Activated naive CD4-positive, alpha-beta T cell treated with Interleukin-2 at 50 U/mL for 16 hours (primary cell): ENCODE measurements around the gene MAFB.

ENCODE experiments used
- DNase-seq: peaks from one replicate; pipeline ENCODE4 v3.0.0-alpha.2; 2020

Gene MAFB

DNA sequence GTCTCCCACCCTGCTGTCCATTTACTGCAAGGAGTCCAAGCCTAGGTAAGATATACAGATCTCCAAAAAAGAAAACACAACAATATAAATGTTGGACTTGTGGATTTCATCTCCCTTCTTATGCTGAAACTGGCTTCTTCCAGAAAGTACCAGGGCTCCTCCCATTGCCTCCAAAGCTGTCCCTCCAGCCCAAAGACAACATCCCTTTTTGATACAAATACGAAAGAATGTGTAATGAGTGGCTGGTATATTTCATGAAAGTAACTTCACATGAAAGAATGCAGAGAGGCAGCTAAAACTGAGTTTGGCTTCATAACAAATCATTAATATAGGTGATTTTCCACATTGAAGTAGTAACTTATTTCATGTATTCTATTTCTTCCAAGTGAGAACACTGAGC lies 7.9 kb downstream of the MAFB start:
- DNase-seq: no peak

DNA sequence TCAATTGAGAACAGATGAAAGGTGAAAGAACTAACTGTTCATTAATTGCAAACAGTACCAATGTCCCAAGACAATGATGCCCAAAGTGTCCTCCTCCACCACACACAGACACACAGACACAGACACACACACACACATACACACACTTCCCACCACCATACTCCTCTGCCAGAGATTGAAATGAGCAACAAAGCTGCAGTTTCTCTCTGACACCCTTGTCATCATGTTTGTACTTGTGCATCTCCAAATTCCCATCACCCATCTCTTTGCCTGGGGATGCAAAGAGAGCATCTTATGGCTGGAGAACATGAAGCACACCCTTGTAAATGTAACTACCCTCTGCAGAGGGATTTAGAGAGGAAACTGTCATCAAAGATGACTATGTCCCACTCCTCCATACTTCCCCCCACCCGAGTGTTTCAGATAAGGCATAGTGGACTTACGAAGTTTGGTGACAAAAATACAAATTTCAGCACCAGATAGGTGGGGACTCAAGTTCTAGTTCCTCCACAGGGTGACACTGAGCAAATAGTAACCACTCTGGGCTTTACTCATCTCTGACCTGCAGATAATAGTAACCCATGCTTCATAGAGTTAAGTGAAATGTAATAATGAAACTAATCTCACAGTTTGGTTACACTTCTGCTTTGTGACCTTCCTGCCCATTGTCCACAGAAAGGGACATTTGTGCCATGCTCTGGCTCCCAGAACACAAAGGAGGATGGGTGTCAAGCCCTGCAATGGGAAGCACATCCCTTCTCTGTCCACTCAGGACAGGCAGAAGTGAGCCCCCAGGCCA lies 8.7 kb downstream of the MAFB start:
- no peak for DNase-seq

DNA sequence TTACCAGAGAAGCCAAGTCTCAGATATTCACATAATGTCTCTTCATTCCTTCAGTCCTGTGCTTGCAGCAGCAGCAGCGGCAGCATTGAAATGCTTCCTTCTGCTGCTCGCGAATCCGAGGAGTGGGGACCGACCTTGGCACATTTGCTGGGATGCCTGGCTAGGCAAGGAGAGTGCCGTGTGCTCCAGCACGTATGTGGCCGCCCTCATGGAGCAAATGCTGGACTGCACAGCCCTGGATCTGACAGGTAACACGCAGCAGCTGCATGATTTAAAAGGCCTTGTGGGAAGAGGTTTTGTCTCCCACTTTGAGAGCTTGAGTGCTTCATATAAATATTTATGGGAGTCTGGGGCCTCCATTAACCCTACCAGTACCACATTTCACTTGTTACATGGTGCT lies 9.9 kb downstream of the MAFB start:
- DNase-seq: no peak

DNA sequence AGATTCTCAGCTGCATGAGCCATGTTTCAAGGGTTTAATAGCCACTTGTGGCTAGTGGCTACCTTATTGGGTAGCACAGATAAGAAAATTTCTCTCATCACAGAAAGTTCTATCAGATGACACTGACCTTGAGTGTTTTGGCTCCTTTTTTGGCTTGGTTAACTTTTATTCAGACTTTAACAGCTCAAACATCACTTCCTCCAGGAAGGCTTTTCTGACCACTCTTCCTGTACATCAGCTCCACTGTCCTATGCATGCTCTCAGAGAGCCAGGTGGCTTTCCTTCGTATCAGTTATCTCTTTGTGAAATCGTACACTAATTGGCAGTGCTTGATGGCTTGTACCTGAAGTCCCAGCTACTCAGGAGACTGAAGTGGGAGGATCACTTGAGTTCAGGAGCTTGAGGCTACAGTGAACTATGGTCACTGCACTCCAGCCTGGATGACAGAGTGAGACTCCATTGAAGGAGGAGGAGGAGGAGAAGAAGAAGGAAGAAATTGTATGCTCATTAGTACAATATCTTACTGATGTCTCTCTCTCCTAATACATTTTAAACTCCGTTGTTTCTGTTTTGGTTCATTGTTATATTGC lies 10.7 kb downstream of the MAFB start:
- DNase-seq: no peak

DNA sequence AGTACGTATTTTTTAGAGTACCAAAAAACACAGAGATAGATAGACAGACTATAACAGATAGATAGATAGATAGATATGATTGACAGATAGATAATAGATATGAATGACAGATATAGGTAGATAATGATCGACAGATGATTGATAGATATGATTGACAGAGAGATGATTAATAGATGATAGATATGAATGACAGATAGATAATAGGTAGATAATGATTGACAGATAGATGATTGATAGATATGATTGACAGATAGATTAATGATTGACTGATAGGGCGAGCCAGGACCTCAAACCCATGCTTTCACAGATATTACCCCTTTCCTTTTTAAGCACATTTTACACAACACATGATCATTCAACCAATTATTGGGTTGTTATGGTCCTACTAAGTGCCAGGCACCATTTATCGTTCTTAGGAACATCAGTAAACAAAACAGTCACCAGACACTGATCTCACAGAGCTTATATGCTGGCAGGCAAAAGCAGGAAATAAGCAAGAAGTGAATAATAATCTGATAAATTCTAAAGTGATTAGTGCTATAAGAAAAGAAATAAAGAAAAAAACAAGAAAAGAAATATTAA lies 11.6 kb downstream of the MAFB start:
- DNase-seq: no peak

DNA sequence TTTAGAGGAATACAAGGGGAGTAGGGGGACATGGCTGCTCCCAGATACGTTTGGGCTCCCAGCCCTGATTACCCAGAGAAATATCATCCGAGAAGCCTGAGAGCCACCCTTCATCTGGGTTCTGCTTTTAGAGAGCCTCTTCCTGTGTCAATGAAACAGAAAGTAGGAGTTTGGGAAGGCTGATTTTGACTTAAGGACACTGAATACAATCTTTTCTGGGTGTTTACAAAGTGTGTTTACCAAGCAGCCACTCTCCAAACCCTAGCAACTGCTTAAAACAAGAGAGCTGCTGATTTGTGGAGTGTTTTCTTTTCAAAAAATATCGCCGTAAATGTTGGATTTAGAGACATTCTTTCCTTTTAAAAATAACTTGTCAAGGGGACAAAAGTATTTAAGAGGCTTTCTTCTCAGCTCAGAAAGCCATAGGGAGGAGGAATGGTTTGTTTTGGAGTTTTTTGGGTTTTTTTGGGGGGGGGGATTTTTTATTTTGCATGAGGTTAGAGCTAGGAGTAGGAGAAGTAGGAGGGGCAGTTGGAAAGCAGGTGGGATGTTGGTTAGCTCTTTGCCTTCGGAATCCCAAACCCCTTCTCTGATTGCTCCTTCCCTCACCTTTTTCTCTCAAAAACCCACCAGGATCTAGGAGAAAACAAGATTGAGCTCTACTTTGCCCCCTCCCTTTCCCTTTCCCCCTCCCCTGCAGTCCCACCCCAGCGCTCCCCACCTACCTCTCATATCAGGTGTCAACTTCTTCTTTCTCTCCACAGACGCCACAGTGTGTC lies 12.4 kb downstream of the MAFB start:
- DNase-seq: no peak

DNA sequence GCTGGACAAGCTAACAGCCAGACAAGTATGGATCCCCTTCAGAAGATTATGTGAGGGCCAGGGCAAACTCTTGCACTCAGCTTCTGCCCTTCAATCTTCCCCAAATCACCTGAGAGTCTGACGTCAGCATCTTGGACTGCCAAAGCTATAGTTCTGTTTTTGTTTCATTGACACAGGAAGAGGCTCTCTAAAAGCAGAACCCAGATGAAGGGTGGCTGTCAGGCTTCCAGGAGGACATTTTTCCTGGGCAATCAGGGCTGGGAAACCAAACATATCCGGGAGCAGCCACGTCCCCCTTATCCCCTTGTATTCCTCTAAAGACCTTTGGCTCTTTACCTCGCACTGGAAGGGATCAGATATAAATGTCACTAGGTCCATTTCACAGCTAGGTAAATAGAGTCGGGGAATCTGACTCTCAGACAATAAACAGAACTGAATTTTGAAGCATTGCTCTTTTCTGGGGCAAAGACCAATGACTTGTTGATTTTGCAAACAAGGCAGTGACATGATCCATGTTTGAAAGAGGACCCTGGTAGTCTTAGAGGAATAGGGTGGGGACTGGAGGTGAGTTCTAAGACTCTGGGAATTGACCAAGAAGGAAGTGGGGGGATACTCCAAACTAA lies 13.3 kb downstream of the MAFB start:
- DNase-seq: no peak

DNA sequence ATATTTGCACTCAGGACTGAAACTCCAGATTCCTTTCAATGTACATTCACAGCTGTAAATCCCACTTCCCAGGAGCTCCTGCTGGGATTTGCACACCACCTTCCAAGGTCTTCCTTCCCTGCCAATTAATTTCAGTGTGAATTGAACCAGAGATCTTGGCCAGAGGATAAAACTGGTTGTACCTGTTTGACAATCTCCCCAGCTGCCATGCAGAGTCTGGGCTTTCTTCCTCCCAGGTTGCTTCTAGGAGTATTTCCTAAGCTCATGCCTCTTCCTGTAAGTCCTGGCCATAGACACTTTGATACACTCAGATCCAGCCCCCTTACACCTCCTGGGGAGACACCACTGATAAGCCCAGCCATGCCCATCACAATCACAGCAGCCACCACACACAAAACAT lies 15.6 kb downstream of the MAFB start:
- no peak for DNase-seq

DNA sequence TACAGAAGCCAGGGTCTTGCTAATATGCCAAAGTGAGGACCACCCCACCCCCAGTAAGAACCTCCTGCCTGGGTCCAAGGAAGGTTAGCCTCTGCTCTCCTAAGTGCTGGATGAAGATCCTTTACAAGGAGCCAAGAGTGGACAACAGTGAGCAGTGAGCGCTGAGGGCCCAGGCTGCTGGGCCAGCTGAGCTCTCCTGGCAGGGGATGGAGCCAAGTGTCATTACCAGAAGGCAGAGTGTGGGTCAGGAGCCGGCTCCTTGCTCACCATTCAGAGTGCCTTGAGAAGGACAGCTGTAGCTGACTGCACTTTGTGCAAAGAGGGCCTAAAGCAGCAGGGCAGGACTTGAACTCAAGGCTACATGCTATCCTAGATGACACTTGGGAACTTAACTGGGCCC lies 16.9 kb downstream of the MAFB start:
- no peak for DNase-seq

DNA sequence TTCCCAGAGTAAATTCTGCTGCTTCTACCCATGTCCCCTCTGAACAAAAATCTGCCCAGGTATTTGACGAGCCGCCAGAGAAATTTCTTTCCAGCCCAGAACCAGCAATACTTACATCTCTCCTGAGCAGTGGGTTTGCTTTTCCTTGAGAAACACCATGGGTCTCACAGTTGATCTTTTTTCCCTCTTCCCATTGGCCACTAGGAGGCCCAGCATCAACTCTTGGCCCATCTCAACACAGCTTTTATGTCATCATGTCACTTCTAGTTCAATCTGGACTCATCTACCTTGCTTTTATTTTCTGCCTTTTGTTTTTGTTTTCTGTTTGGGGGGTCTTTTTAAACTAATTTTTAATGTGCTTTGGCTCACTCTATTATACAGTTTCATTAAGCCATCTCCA lies 18.8 kb downstream of the MAFB start:
- DNase-seq: no peak

DNA sequence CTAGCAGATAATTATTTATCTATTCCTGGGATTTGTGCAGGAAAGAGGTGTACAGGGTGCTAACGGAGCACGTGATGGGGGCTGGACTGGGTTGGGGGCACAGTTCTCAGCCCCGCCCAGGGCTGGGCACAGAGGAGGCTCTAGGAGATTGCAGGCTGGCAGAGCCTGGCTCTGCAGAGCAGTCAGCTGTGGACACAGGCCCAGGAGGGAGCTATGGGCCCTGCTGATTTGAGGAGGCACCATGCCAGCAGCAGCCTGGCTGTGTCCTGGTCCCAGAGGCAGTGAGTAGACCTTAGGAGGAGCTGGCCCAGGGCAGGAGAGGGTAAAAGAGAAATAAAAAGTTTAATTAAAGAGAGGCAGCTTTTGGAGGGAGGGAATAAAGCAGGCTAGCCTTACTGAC lies 19.3 kb downstream of the MAFB start:
- no peak for DNase-seq

DNA sequence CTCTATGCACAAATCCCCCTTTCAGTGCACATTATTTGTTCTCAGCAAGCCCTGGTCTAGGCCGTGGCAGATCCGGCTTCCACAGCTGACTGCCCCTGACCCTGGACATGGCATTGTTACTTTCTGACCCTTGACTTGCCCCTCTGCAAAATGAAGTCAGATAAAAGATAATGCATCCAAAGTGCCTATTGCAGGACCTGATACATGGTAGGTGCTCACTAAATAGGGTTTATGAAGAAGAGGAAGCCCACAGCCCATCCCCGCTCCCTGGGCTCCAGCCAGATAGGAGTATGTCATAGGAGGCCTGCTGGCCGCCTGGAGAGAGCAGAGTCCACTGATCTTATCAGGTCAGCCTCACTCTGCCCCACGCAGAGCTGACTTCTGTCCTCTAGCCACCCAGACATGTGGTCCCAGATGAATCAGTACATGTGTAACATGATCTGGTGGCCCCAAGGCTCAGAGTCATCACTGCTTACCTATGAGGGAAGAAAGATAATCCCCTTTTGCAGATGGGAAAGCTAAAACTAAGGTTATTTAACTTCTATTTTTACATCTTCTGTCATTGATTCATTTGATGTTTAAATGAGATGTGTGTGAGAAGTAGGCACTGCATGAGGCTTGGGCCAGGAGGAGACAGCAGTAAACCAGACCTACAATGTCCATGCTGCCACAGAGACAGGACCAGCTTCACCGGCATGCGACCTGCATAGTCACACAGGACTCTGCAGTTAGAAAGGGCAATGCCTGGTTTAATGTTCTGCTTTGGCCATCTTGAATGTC lies 20.4 kb downstream of the MAFB start:
- no peak for DNase-seq

DNA sequence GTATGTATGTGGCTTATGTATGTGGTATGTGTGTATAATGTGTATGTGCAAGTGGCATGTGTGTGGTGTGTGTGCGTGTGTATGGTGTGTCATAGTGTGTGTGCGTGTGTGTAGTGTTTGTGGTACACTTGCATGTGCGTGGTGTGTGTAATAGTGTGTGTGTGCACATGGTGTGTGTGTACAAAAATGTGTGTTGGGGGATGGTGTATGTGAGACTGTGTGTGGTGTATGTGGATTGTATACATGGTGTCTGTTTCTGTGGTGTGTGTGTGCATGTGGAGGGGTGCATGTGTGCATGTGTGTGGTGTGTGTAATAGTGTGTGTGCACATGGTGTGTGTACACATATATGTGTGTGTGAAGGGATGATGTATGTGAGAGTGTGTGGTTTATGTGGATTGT lies 21.5 kb downstream of the MAFB start:
- DNase-seq: no peak

DNA sequence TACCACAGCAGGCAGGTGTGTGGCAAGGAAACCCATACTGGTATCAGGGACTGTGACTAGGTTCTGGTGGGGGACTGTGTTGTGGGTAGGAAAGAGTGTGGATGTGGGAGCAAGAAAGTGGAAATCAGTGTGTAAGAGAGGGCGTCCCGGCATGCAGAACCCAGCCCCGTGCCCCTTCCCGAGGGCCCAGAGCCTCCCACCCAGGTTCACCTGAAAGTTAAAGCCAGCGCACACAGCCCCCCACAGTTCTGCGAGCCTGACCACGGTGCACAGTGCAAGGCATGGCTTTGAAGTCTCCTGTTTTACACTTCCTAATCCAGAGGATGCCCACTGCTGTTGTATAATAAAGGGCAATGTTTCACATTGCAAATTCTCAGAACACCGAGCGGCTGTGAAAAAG lies 22.7 kb downstream of the MAFB start:
- no peak for DNase-seq

DNA sequence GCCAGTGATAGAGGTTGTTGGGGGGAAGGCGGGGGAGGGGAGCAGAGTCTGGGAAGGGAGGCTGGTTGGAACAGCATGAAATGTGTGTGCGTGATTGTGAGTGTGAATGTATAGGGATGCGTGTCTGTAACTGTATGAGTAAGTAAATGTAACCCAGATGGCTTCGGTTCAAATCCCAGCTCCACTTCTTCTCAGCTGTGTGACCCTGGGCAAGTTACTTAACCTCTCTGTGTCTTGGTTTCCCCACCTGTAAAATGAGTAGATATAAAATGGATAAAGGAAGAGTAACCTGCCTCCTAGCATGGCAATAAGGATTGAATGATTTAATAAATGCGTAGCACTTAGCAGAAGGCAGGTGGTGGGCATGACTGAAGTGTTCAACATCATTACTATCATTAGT lies 24.1 kb downstream of the MAFB start:
- DNase-seq: no peak

DNA sequence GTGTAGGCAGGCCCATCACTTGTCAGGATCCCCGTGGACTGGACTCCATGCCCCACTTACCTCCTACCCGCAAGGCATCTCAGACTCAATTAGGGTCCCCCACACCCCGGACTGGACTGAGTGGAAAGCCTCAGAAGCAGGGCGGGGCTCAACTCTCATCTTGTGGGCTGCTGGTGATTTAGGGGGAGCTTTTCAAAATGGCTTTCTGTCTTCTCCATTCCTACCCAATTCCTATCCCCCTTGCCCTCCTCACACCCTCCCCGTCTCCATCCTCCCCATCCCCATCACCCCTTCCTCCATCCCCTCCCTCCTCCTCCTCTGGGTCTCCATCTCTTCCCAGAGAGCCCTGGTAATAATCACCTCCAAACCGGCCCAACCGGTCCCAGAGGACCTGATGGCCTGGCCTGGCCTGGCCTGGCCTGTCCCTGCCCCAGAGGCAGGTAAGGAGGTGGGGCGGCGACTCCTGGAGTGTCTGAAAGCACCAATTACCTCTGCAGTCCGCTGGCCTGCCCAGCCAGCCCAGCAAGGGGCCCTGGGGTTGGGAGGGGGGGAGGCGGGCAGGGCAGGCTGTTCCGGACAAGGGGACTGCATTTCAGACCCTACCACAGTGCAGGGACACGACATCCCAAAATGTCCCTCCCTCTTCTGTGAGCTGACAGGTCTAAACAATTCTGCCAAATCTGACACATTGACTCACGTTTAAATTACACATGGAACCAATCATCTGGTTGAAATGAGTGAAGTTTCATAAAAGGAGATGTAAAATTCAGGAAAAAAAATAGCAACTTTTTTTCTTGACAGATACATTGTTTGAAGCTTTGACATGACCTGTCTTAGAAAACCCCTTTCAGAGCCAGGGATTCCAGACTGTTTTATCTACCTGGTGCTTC lies 24.8 kb downstream of the MAFB start:
- no peak for DNase-seq

DNA sequence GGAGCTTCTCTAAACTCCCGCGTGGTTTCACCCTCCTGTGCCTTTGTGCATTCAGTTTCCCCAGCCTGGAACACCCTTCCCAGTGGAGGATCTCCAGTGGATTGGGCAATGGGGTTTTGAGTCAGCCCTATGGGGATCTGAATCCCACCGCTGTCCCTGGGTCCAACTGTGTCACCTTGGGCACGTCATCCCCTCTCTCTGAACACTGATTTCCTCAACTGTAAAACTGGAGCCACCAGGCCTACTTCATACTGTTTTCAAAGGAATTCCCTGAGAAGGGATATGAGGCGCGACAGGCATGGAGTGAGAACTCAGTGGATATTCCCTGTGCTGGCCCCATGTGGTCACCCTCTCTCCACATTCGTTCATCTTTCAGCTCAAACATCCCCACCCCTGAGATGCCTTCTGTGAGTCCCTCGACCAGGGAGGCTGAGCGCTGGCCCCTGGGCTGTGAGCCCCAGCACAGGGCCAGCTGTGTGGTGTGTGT lies 25.7 kb downstream of the MAFB start:
- DNase-seq: no peak

DNA sequence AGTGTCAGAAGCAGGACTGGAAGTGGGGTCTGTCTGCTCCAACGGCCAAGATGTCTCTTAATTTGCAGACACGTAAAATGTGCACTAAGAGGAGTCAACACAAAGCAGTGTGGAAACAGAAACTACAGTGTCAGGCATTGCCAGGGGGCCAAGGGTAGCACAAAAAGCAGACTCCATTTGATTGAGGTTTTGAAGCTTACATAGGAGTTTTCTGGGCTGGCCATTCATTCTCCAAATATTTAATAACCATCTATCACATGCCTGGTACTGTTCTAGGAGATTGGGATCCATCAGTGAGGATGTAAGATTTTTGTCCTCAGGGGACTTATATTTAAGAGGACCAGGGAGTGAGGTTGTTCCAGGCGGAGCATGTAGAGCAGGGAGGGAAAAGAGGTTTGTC lies 29.5 kb downstream of the MAFB start:
- no peak for DNase-seq

DNA sequence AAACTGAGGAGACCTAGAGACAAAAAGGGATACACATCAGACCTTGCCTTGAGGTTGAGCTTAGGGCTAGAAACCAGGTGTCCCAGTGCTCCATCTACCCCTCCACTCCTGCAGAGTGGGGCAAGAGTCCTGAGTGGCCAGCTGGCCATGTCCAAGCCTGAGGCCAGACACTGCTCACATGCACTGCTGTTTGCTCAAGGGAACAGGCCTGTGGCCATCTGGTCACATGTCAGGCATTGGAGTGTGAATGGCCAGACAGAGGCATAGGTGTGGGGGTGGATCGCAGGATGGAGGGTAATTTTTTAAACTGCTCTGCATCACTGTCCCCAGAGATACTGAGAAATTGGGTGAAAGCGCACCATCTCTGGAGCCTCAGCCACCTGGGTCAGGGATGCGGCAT lies 30.5 kb downstream of the MAFB start:
- DNase-seq: no peak

DNA sequence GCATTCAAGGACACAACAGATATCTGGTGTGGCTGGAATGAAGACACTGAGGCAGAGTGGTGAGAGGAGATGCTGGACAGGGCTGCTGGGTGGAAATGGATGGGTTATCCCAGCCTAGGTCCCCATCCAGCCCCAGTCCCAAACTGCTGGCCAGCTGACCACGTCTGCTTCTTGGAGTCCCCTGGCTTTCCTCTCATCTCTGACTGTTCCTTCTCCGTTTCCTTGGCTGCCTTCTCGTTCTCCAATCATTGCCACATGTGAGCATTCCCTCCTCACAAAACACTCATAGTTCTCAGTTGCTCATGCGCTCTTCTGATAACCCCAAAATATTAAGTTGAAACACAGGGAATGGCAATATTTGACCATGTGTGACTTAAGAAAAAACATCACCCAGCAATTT lies 31.5 kb downstream of the MAFB start:
- no peak for DNase-seq

DNA sequence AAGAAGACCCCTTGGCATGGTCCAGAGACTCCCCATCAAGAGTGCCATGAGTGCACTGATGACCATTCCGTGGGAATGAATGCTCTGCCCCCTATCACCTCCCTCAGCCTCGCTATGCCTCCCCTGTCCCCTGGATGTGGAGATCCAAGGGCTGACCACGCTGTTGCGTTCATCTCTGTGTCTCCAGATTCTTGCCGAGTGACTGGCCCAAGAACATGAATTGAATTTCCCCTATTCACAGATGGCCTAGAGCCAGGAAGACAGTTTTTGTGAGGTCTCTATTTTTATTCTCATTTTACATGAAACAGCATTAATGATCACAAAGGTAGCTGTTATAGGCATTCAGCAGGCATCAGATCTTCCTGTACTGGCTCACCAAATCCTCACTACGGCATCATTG lies 33.6 kb downstream of the MAFB start:
- no peak for DNase-seq
